Smooth muscle cell of bladder (primary cell): ENCODE results near the gene YWHAB. TPM values are rescaled to one million over a fixed set of nuclear protein-coding genes. Genes with fewer than 3 reads are reported as not detected.

ENCODE experiments used
- total RNA-seq: library from RNA; depleted of rRNA; stranded (reverse); fragments of >200 nt; gene quantifications from 2 replicates; pipeline ENCODE4 v1.2.3, GENCODE V29; 2014

The YWHAB gene
- total RNA-seq: 58.6 and 73.9 TPM in 2 replicates

DNA sequence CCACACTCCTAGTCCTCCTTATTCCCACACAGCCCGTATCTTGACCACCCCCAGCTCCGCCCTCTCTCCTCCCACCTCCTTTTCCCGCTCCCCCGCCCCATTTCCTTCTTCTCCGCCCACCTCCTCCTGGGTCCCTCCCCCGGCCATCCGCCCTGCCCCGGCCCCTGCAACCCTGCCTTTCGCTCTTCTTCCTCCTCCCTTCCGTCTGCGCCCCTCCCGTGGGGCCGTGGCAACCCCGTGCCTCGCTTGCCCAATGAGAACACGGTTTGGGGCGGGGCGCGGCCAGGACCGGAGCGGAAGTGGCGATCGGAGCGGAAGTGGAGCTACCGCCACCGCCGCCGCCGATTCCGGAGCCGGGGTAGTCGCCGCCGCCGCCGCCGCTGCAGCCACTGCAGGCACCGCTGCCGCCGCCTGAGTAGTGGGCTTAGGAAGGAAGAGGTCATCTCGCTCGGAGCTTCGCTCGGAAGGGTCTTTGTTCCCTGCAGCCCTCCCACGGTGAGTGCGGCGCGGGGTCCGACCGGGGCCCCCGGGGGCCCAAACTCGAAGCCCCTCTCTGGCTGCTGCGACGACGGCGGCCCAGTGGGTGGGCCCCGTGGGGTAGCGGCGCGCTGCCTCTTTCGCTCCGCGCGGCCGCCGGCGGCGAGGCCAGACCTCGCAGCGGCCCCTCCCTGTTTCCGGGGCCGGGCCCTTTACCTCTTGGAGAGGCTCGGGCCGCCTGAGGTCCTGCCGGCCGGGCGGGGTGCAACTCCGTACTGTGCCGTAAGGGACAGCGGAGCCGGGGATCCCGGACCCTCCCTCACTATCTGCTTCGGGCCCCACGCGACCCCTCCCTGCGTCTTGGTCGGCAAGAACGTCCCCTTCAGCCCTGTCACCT is at the start of gene YWHAB:
TSS of gene YWHAB (plus strand) at position 314 of the 874 bp plus-strand sequence. CDS start 15,829 bp downstream, outside the sequence.

DNA sequence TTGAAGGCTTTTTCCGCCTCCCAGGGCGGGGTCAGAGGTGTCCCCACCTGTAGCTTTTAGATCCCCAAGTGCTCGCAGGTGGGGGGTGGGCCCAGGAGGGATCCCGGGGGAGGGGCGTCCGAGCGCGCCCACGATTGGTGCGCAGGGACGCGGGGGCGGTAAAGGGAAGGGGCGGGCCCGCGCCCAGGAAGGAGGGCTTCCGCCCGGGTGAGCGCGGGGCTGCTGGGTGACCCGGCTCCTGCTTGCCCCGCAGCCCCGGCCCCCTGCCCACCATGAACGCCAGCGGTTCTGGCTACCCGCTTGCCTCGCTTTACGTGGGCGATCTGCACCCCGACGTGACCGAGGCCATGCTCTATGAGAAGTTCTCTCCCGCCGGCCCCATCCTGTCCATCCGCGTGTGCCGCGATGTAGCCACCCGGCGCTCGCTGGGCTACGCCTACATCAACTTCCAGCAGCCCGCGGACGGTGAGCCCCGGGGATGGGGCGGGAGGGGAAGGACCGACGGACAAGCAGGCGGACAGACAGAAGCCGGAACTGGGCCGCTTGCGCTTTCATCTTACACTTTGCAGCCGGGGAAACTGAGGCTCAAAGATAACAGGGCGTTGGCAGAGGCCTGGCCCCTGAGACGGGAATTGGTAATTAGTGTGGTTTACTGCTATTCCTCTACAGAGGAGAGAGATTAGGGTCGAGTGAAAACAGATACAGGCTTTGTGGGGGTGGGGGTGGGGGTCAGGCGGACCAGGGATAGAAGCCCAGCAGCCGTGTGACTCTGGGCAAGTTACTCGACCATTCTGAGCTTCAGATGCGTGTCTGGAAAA is 24.6 kb downstream of the YWHAB start, which contains the start of gene PABPC1L:
TSS of gene PABPC1L (plus strand) at position 189 of the 818 bp plus-strand sequence. CDS start at position 273, 84 bp downstream.

Other genes starting within 250 kb of the YWHAB start
- 5.3 and 14.7 TPM in 2 replicates for gene ADA, start 234.0 kb upstream of the YWHAB start, total RNA-seq
- gene CCN5, start 170.3 kb upstream of the YWHAB start, total RNA-seq: 1.1 and 5.0 TPM in 2 replicates
- 0.28 and 0.83 TPM in 2 replicates for gene KCNK15, start 139.8 kb upstream of the YWHAB start, total RNA-seq
- under 0.01 TPM in 1 of 2 replicates, not detected in the other for gene RIMS4, start 75.2 kb upstream of the YWHAB start, total RNA-seq
- gene PABPC1L, start 24.4 kb downstream of the YWHAB start, total RNA-seq: 4.8 and 5.5 TPM in 2 replicates
- 11.7 and 14.3 TPM in 2 replicates for gene TOMM34, start 74.7 kb downstream of the YWHAB start, total RNA-seq
- gene STK4, start 80.8 kb downstream of the YWHAB start, total RNA-seq: 16.6 and 24.7 TPM in 2 replicates
- gene KCNS1, start 215.4 kb downstream of the YWHAB start, total RNA-seq: 0.14 and 0.65 TPM in 2 replicates
- gene WFDC5, start 229.5 kb downstream of the YWHAB start, total RNA-seq: not detected in 2 replicates
- not detected in 2 replicates for gene WFDC12, start 238.8 kb downstream of the YWHAB start, total RNA-seq